ENCODE measurements around the gene ELK4.

DNA sequence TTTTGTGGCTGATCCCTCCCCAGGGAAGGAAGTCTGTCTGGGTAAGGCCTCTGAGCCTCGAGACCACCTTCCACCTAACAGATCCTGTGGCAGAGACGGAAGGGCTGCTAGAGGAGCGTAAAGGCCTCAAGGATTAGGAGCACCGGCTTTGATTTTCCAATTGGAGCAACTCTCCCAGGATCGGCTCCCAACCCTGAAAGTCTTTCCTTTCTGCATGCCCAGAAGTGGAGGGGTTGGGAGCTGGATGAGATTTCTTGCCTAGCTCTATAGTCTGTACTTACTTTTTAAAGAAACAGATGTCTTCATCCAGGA lies 41.4 kb downstream of the ELK4 start:
- no peak for TF ChIP-seq TAF1 (IDR thresholded peaks at IDR 0.05; ENCODE audit: low read depth)
- TF ChIP-seq FOXM1 (IDR thresholded peaks at IDR 0.05; ENCODE audit: borderline replicate concordance, low read depth): no peak
- TF ChIP-seq NFIC (IDR thresholded peaks at IDR 0.05): no peak
- no peak for TF ChIP-seq CREB1 (IDR thresholded peaks at IDR 0.05; ENCODE audit: low read depth)

All from Ishikawa (cell line).